Activated T-helper 17 cell treated with anti-CD3 and anti-CD28 coated beads, Interleukin-2, amount 50 U/mL, for 72 hours (primary cell): ENCODE results near the gene CTDSPL. TPM values are rescaled to one million over a fixed set of nuclear protein-coding genes. Genes with fewer than 3 reads are reported as not detected.
"Not testable (repeated sequence)": the region's sequence is repeated elsewhere in the genome, so short reads cannot be mapped to it uniquely, and the experiment has no call there.

ENCODE experiments used
- ATAC-seq: fragments of 150-1000 bp; cut with Tn5 transposase; replicated peaks from 2 replicates; pipeline ENCODE4 v1.10.0; 2021; ENCODE audit warnings: mild to moderate bottlenecking, moderate library complexity
- H3K27ac Mint-ChIP-seq: one replicate; pipeline ENCODE4 v1.8.0; 2022; ENCODE audit warnings: mixed read lengths
- H3K27me3 Mint-ChIP-seq: one replicate; pipeline ENCODE4 v1.8.0; 2022; ENCODE audit warnings: mixed read lengths
- H3K36me3 Mint-ChIP-seq: one replicate; pipeline ENCODE4 v1.8.0; 2022; ENCODE audit warnings: low read depth, mild to moderate bottlenecking, mixed read lengths
- H3K4me1 Mint-ChIP-seq: one replicate; pipeline ENCODE4 v1.8.0; 2022; ENCODE audit warnings: mixed read lengths
- H3K4me3 Mint-ChIP-seq: one replicate; pipeline ENCODE4 v1.8.0; 2022; ENCODE audit warnings: mild to moderate bottlenecking, mixed read lengths
- H3K9me3 Mint-ChIP-seq: one replicate; pipeline ENCODE4 v1.8.0; 2022; ENCODE audit warnings: mixed read lengths
- total RNA-seq, 2 donors: library from RNA; stranded (reverse); gene quantifications; one replicate each; pipeline ENCODE4 v1.2.3, GENCODE V29; 2022

Gene CTDSPL
- total RNA-seq, 2 donors from 2014 or later, result 1.5 to 2.3 TPM

DNA sequence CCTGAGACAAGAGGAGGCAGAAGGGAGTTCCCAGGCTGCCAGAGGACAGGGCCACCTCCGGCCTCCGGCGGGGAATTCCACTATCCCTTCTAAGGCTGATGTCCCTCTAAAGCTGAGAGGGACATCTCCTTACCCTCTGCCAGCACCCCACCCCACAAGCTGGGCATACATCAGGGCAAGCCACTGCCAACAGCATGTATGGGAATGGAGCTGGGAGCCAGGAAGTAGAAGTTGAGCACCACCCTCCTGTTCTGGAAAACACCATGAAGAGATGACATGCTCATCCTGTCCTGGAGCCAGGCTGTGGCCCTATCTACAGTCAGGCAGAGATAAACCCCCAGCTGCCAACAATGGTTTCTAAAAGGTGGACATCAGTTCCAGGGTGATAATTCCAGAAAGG lies 160.6 kb downstream of the CTDSPL start:
- Mint-ChIP-seq H3K36me3 (peaks cover 21% of the 10 kb centered on the region), H3K4me1 (peaks cover 31% of the 10 kb centered on the region), H3K27ac (peak overlapping the region; percentile 87), H3K9me3 (no peaks in the 10 kb centered on the region), H3K27me3 (no peaks in the 10 kb centered on the region), H3K4me3 (peak overlapping the region; percentile 80)
- ATAC-seq, result no peak

GRCh38 chr3:38022896-38023709 lies 161.4 kb downstream of the CTDSPL start:
- no peak for ATAC-seq
- Mint-ChIP-seq H3K9me3 (no peaks in the 10 kb centered on the region), H3K4me3 (peak overlapping the region; percentile 80), H3K27me3 (no peaks in the 10 kb centered on the region), H3K36me3 (peaks cover 13% of the 10 kb centered on the region), H3K27ac (peak overlapping the region; percentile 99), H3K4me1 (peaks cover 35% of the 10 kb centered on the region)

GRCh38 chr3:38026856-38027255 lies 165.2 kb downstream of the CTDSPL start:
- no peaks in the 10 kb centered on the region for H3K36me3 Mint-ChIP-seq
- H3K27ac Mint-ChIP-seq, result peak overlapping the region; percentile 4
- no peaks in the 10 kb centered on the region for H3K9me3 Mint-ChIP-seq
- peaks cover 40% of the 10 kb centered on the region for H3K4me1 Mint-ChIP-seq
- ATAC-seq, result no peak
- H3K27me3 Mint-ChIP-seq, result no peaks in the 10 kb centered on the region
- H3K4me3 Mint-ChIP-seq, result no peak overlapping the region

GRCh38 chr3:38027466-38028465 lies 166.1 kb downstream of the CTDSPL start:
- no peaks in the 10 kb centered on the region for H3K27me3 Mint-ChIP-seq
- no peaks in the 10 kb centered on the region for H3K36me3 Mint-ChIP-seq
- peaks cover 37% of the 10 kb centered on the region for H3K4me1 Mint-ChIP-seq
- peak overlapping the region; percentile 66 for H3K27ac Mint-ChIP-seq
- no peak for ATAC-seq
- no peaks in the 10 kb centered on the region for H3K9me3 Mint-ChIP-seq
- peak overlapping the region; percentile 70 for H3K4me3 Mint-ChIP-seq

DNA sequence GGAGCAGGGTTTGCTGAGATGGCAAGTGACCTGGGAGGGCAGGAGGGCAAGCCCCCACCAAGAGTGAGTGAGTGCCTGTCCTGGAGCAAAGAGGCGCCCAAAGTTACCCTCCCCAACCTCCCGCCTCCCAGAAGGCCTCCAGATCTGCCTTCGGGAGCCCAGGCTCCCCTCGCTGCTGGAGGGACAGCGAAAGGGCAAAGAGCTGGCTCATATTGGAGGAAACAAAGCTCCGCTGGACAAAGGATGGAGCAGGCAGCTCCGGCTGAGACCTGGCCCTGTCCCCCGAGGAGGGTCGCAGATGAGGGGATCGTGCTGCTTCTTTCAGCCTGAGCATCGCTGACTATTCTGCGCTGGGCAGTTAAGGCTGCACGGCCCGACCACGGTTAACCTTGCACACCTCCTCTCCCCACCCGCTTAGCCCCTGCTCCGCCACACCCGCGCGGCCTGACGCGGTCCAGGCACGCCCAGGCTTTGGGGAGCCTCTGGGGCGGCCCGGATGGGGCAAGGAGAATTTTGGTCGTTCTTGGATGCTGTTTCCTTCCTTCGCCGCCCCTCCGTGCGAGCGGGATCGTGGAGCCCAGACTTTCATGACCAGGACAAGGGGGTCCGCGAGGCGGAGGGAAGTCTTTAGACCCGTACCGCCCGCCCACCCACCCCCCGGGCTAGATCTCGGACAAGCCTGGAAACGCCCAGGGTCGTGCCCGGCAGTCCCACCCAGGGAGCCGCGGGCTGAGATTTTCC lies 167.1 kb downstream of the CTDSPL start:
- no peaks in the 10 kb centered on the region for H3K36me3 Mint-ChIP-seq
- H3K4me3 Mint-ChIP-seq, result peak overlapping the region; percentile 70
- no peak for ATAC-seq
- no peaks in the 10 kb centered on the region for H3K27me3 Mint-ChIP-seq
- no peaks in the 10 kb centered on the region for H3K9me3 Mint-ChIP-seq
- H3K4me1 Mint-ChIP-seq, result peaks cover 27% of the 10 kb centered on the region
- H3K27ac Mint-ChIP-seq, result peak overlapping the region; percentile 66

GRCh38 chr3:38029400-38030125 lies 167.9 kb downstream of the CTDSPL start, which contains the start of gene PLCD1:
PLCD1 (minus strand) TSS chr3:38029642; CDS start chr3:38029539, 103 bp downstream.
- Mint-ChIP-seq H3K9me3 (no peaks in the 10 kb centered on the region), H3K27me3 (no peaks in the 10 kb centered on the region), H3K4me3 (peak within 1 kb of the TSS; percentile 70), H3K4me1 (peaks cover 24% of the 10 kb centered on the region), H3K36me3 (no peaks in the 10 kb centered on the region), H3K27ac (peak within 1 kb of the TSS; percentile 66)
- ATAC-seq, result no peak

GRCh38 chr3:38030126-38031021 lies 168.7 kb downstream of the CTDSPL start:
- no peaks in the 10 kb centered on the region for H3K36me3 Mint-ChIP-seq
- no peaks in the 10 kb centered on the region for H3K9me3 Mint-ChIP-seq
- ATAC-seq, result no peak
- peaks cover 24% of the 10 kb centered on the region for H3K4me1 Mint-ChIP-seq
- H3K4me3 Mint-ChIP-seq, result peak overlapping the region; percentile 70
- peak overlapping the region; percentile 81 for H3K27ac Mint-ChIP-seq
- H3K27me3 Mint-ChIP-seq, result no peaks in the 10 kb centered on the region

GRCh38 chr3:38031022-38031994 lies 169.6 kb downstream of the CTDSPL start:
- Mint-ChIP-seq H3K36me3 (no peaks in the 10 kb centered on the region), H3K27ac (peak overlapping the region; percentile 81), H3K27me3 (no peaks in the 10 kb centered on the region), H3K9me3 (no peaks in the 10 kb centered on the region), H3K4me3 (peak overlapping the region; percentile 70), H3K4me1 (peaks cover 18% of the 10 kb centered on the region)
- peak; percentile 92 for ATAC-seq

- Mint-ChIP-seq H3K36me3 (no peaks in the 10 kb centered on the region), H3K4me3 (no peak overlapping the region), H3K4me1 (peaks cover 16% of the 10 kb centered on the region), H3K9me3 (no peaks in the 10 kb centered on the region), H3K27ac (peak overlapping the region; percentile 81), H3K27me3 (no peaks in the 10 kb centered on the region)
- no peak for ATAC-seq
These were observed 170.7 kb downstream of the CTDSPL start for GRCh38 chr3:38032328-38032865.

GRCh38 chr3:38033586-38033985 lies 171.9 kb downstream of the CTDSPL start:
- H3K4me3 Mint-ChIP-seq, H3K27me3 Mint-ChIP-seq, ATAC-seq, H3K9me3 Mint-ChIP-seq, H3K36me3 Mint-ChIP-seq: not testable (repeated sequence)
- Mint-ChIP-seq H3K4me1 (peaks cover 22% of the 10 kb centered on the region), H3K27ac (peak overlapping the region; percentile 70)
